HFFc6 (cell line): ENCODE results near the gene EIF3L. TPM values are rescaled to one million over a fixed set of nuclear protein-coding genes. Genes with fewer than 3 reads are reported as not detected.

ENCODE experiments used
- DNase-seq: peaks from one replicate; pipeline ENCODE4 v3.0.0-alpha.2; 2018
- H3K27ac Mint-ChIP-seq: 2 replicates; pipeline ENCODE4 v1.8.0; 2020; ENCODE audit warnings: mild to moderate bottlenecking, mixed read lengths
- H3K27me3 Mint-ChIP-seq: 2 replicates; pipeline ENCODE4 v1.8.0; 2021; ENCODE audit warnings: mild to moderate bottlenecking, moderate library complexity, mixed read lengths; ENCODE audit not compliant: insufficient read depth
- H3K36me3 Mint-ChIP-seq: 2 replicates; pipeline ENCODE4 v1.8.0; 2021; ENCODE audit warnings: low read depth, mixed read lengths
- H3K4me1 Mint-ChIP-seq: 2 replicates; pipeline ENCODE4 v1.8.0; 2020; ENCODE audit warnings: low read depth, mixed read lengths
- H3K4me3 Mint-ChIP-seq: 2 replicates; pipeline ENCODE4 v1.8.0; 2020; ENCODE audit warnings: mild to moderate bottlenecking, moderate library complexity, mixed read lengths
- H3K9me3 Mint-ChIP-seq: 2 replicates; pipeline ENCODE4 v1.8.0; 2020; ENCODE audit warnings: mild to moderate bottlenecking, mixed read lengths
- CTCF ChIP-seq: fragments of 200-600 bp; sonication (generic); IDR thresholded peaks from 2 replicates; pipeline ENCODE4 v1.5.0; 2021; ENCODE audit warnings: antibody characterized with exemption, mild to moderate bottlenecking
- total RNA-seq, 6 experiments: library from RNA; stranded (reverse); fragmentation: NEBNext Ultra II Directional; extraction: Animal tissue kit (Norgen Biotek cat#: 25700); gene quantifications; 2 replicates in 1 of 6; 3 replicates in 5 of 6; pipeline ENCODE4 v1.2.3, GENCODE V29; 2021

EIF3L gene
- total RNA-seq, 6 experiments from 2014 or later, result 306 to 371 (median 357) TPM

GRCh38 chr22:37803639-37804351 lies 45.4 kb upstream of the EIF3L start:
- Mint-ChIP-seq H3K4me1 (peaks cover 48% of the 10 kb centered on the region), H3K36me3 (no peaks in the 10 kb centered on the region; the same call in 1 of the 2 replicates)
- DNase-seq, result no peak

GRCh38 chr22:37804352-37804880 lies 44.8 kb upstream of the EIF3L start:
- H3K36me3 Mint-ChIP-seq, result no peaks in the 10 kb centered on the region; the same call in 1 of the 2 replicates
- no peak for TF ChIP-seq CTCF
- H3K27me3 Mint-ChIP-seq, result peaks cover 3% of the 10 kb centered on the region
- H3K9me3 Mint-ChIP-seq, result no peaks in the 10 kb centered on the region
- no peak for DNase-seq
- peak overlapping the region; percentile 74 for H3K27ac Mint-ChIP-seq
- peak overlapping the region; percentile 67 for H3K4me3 Mint-ChIP-seq
- peaks cover 48% of the 10 kb centered on the region for H3K4me1 Mint-ChIP-seq

More at GRCh38 chr22:37803639-37804351, 45.4 kb upstream of the EIF3L start:
- Mint-ChIP-seq H3K9me3 (no peaks in the 10 kb centered on the region), H3K27me3 (peaks cover 3% of the 10 kb centered on the region), H3K27ac (peak overlapping the region; percentile 74), H3K4me3 (peak overlapping the region; percentile 80)
- no peak for TF ChIP-seq CTCF

- Mint-ChIP-seq H3K4me3 (peak overlapping the region; percentile 91), H3K27me3 (peaks cover 5% of the 10 kb centered on the region), H3K4me1 (peaks cover 48% of the 10 kb centered on the region), H3K9me3 (no peaks in the 10 kb centered on the region), H3K27ac (peak overlapping the region; percentile 84), H3K36me3 (no peaks in the 10 kb centered on the region; the same call in 1 of the 2 replicates)
- TF ChIP-seq CTCF, result no peak
- DNase-seq, result peak; percentile 85
These were observed 44.1 kb upstream of the EIF3L start for GRCh38 chr22:37804881-37805809.

GRCh38 chr22:37805810-37806277 lies 43.4 kb upstream of the EIF3L start:
- TF ChIP-seq CTCF, result no peak; the same call in 1 of the 2 replicates
- Mint-ChIP-seq H3K27ac (peak overlapping the region; percentile 84), H3K36me3 (no peaks in the 10 kb centered on the region; the same call in 1 of the 2 replicates), H3K4me1 (peaks cover 48% of the 10 kb centered on the region), H3K27me3 (peaks cover 5% of the 10 kb centered on the region), H3K4me3 (peak overlapping the region; percentile 91), H3K9me3 (no peaks in the 10 kb centered on the region)
- DNase-seq, result no peak
